ENCODE data around the gene JUND.

The JUND gene

DNA sequence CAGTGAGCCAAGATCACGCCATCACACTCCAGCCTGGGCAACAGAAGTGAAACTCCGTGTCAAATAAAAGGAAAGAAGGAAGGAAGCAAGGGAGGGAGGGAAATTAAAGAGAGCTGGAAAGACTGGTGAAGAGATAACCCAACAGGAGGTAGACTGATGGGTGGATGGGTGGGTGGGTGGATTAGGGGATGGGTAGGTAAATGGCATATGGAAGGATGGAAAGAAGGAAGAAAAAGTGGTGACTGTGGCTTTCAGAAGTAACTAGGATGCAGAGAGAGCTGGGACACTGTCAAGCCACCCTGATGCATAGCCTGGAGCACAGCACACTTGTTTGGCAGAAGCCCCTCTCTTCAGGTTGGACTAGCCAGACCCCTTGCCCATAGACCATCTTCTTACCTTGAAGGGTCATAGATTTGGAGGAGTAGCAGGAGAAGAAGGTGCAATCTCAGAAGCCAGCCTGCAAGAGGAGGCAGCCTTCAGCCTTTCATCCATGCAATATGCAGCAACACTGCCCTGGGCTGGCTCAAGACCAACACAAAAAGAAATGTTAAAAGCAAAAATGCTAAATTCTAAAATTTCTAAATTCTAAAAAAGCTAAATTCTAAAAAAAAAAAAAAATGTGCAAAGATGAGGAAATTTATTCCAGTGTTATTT lies 12.2 kb downstream of the JUND start:
- no peak for DNase-seq (ENCODE audit: low read depth in 1 of 2, low spot score in 1 of 2)

DNA sequence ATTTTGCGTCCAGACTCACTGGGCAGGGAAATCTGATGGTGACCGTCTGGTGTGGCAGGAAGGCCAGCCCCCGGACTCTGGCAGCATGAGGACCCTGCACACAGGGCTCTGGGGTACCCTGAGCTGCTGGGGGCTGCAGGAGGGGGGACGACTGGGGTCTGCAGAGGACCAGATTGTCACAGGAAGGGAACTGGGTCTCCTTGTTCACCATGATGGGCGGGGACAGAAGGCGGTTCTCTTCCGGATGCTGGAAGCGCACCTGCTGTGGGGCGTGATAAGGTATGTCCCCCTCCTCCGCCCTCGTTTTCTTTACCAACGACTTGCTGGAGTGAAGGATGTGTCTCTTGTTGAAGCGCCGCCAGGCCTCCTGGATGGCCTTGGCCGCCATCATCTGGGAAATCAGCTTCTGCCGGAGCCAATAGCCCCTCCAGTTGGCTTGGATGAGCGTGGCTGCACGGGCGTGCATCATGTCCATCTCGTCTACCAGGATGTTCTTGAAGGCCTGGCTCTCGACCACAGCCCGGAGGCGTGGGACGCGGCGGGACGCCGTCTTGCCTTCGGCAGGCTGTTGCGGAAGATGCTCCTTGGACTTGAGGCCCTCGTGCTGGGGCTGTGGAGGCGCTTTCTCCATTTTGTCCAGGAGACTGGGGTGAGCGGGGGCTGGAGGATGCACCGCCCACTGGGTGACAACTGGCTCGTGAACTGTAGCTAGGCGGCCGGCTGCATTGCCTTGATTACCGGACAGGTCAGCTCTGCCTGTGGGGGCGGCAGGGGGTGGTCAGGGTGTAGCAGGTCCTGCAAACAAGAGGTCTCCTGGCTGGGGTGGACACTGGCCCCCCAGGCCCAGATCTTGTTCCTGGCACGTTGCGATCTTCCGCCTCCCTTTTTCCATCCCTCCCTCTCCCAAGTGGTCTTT lies 14.4 kb downstream of the JUND start:
- no peak for DNase-seq (ENCODE audit: low read depth in 1 of 2, low spot score in 1 of 2)

DNA sequence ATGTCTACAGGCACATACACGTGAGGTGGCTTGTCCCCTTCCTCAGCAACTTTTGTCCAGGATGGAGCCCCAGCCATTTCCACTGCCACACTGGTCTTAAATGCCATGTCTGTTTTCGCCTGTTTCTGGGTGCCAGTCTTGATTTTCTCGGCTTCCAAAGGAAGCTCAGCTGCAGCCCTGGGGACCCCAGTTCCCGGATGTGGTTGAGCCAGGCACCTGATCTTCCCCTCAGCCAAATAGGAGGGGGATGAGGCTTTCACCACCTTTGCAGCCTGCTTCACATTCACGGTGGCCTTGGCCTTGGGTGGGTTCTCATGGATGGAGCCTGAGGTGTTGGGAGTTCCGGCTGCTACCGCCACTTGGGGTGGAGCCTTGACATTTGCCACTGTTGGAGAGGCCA lies 15.8 kb downstream of the JUND start:
- no peak for DNase-seq (ENCODE audit: low read depth in 1 of 2, low spot score in 1 of 2)

DNA sequence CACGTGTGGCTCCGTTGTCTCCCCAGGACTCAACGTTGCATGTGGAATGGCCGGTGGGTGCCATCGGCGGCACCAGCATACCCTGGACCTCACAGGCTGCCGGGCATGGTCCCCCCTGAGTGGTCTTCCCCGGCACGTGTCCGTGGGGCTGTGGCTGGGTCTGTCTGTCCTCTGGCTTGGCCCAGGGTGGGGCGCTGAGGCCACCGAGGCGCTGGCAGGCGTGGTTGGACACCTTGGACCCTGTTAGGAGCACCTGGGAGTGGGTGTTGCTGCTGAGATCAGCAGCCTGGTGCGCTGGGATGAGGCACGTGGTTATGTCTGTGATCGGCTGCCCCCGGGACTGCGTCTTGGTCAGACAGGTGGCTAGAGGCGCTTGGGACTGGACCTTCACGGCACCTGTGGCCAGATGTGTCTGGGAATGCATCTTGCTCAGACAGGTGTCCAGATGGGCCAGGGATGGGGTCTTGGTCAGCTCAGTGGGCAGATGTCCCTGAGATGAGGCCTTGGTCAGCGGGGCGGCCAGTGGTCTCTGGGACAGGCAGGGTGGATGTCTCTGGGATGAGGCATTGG lies 16.4 kb downstream of the JUND start:
- DNase-seq (ENCODE audit: low read depth in 1 of 2, low spot score in 1 of 2) = no peak

DNA sequence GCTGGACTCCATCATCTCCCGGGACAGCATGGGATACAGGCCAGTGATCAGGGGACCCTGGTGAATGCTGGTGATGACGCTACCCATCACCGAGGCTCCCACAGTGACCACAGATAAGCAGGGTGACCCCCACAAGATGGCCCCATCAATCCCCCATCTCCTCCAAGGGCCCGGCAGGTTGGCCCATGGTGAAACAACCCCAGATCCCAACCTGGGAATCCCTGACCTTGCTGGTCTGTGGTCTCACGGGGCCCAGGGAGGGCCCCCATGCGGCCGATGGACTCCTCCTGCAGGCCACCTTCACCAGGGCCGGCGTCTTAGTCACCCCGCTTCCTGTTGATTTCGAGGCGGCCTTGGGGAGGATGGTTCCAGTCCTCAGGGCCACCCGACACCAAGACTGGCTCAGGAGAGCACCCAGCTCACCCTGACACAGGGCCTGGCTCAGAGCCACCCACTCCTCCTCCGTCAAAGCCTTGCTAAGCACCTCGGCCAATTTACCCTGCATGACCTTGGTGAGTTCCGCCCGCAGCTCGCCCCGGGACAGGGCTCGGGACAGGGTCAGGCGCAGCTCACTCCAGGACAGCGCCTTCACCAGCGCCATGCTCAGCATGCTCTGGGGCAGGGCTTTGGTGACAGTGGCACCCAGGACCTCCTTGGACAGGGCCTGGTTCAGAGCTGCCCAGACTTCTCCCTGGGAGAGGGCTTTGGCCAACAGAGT lies 17.1 kb downstream of the JUND start:
- DNase-seq (ENCODE audit: low read depth in 1 of 2, low spot score in 1 of 2) = no peak

DNA sequence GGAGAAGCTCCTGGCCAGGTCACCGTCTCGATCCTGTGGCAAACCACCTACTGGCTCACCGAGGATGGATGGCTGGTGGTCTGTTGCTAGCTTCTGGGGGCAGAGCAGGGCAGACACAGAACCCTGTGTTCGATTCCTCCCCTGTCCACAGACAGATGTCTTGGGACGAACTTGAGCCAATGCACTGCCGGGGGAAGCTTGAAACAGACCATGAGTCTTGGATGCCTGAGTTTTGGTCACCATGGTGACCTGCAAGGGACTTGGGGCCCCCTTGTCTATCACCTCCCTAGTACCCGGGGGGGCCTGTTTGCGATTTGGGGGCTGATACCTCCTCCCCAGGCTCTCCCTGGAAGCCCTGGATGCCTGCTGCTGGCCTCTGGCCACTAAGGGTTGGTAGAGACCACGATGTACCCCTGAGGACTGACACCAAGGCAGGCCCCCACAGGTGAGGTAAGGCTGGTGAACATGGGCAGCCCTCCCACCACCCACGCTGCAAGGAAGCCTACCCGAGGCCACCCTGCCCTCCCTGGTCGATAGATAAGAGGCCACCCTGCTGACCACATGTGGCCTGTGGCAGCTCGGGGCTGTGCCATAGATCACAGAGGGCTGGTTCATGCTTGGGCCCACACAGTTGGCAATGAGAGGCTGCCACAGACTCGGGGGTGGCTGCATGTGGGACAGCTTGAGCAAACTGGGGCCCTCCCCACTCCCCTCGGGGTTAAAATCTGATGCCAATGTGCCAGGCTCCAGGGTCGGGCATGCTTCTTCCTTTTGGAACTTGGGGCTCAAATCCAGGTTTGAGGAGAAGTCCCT lies 17.9 kb downstream of the JUND start:
- DNase-seq (ENCODE audit: low read depth in 1 of 2, low spot score in 1 of 2) = no peak

DNA sequence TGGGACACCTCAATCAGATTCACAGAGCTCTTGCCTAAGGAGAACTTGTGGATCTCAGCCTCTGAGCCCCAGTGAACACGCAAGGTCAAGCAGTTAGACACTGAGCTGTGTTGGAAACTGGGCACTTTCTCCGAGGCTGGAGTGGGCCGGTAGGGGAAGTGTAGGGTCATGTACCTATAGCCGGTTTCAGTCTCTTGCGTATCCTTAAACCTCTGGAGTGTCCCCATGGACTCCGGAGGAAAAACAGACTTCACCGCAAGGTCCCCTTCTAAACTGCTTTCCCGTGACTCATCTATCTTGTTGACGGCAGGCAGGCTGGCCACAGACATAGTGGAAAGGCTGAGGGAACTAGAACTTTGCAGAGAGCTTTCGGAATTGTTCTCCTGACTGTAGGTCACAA lies 18.5 kb downstream of the JUND start:
- no peak for DNase-seq (ENCODE audit: low read depth in 1 of 2, low spot score in 1 of 2)

DNA sequence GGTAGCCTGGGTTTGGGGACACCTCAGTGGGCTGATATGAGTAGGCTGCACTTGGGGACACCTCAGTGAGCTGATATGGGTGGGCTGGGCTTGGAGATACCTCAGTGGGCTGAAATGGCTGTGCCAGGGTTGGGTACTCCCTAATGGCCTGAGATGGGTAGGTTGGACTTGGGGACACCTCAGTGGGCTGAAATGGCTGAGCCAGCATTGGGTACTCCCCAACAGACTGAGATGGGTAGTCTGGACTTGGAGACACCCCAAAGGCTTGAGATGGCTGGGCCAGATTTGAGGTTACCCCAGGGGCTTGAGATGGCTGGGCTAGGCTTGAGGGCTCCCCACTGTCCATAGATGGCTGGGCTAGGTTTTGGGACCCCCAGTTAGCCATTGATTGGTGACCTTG lies 19.3 kb downstream of the JUND start:
- no peak for DNase-seq (ENCODE audit: low read depth in 1 of 2, low spot score in 1 of 2)

DNA sequence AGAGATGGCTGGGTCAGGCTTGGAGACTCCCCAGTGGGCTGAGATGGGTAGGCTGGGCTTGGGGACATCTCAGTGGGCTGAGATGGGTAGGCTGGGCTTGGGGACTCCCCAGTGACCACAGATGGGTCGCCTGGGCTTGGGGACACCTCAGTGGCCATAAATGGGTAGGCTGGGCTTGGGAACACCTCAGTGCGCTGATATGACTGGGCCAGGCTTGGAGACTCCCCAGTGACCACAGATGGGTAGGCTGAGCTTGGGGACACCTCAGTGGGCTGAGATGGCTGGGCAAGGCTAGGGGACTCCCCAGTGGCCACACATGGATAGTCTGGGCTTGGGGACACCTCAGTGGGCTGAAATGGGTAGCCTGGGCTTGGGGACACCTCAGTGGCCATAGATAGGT lies 19.9 kb downstream of the JUND start:
- no peak for DNase-seq (ENCODE audit: low read depth in 1 of 2, low spot score in 1 of 2)

DNA sequence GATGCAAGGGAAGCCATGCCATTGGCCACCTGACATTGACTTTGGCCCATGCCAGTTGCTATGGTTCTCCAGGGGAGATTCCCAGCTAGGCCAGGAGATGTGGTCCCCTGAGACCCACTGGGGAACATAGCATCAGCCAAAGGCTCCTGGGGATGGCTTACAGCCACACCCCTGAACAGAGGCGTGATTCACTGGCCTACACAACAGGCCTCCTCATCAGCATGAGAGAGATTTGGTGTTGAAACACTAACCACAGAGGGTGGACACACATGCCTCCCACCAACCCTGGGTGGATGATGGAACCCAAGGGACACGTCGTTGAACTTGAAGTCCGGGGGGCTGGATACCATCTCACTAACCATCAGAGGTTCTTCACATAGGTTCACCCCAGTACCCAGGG lies 21.5 kb downstream of the JUND start:
- no peak for DNase-seq (ENCODE audit: low read depth in 1 of 2, low spot score in 1 of 2)

DNA sequence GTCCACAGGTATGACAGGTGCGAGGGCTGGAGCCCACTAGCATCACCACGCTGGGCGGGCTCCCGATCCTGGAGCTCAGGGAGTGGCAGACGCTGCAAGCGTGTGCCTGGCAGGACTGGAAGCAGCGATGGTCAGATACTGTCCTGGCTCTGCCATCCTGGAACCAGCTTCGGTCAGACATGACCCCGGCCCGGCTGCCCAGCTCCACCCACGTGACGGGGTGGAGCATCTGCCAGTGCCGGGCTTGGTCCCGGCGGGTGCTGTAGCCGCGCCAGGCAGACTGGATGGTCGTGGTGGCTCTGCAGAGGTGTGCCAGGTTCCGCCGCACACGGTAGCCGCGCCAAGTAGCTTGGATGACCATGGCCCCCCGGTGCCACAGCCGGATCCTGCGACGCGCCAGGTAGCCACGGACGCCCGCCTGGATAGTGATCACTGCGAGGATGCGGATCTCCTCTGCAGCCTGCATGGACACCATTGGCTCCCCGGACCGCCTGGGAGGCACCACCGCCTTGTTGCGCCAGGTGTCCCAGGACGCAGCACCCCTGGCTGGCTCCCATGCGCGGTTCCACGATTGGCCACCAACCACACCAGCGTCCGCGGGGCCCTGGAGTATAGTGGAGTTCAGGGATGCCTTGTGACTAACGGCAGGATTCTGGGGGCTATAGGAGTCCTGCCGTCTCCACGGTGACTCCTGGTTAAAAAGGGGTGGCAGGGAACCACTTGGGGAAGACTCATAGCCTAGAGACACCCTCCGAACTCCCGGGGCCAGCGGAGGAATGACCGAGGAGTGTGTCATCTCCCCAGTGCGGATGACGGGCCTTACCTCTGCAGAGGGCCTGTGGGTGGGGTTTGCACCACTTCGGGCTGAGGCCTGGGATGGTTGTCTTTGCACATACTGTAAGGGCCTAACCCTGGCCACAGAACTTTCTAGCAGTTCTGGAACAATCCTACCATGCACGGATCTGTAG lies 23.6 kb downstream of the JUND start:
- DNase-seq (ENCODE audit: low read depth in 1 of 2, low spot score in 1 of 2) = no peak

DNA sequence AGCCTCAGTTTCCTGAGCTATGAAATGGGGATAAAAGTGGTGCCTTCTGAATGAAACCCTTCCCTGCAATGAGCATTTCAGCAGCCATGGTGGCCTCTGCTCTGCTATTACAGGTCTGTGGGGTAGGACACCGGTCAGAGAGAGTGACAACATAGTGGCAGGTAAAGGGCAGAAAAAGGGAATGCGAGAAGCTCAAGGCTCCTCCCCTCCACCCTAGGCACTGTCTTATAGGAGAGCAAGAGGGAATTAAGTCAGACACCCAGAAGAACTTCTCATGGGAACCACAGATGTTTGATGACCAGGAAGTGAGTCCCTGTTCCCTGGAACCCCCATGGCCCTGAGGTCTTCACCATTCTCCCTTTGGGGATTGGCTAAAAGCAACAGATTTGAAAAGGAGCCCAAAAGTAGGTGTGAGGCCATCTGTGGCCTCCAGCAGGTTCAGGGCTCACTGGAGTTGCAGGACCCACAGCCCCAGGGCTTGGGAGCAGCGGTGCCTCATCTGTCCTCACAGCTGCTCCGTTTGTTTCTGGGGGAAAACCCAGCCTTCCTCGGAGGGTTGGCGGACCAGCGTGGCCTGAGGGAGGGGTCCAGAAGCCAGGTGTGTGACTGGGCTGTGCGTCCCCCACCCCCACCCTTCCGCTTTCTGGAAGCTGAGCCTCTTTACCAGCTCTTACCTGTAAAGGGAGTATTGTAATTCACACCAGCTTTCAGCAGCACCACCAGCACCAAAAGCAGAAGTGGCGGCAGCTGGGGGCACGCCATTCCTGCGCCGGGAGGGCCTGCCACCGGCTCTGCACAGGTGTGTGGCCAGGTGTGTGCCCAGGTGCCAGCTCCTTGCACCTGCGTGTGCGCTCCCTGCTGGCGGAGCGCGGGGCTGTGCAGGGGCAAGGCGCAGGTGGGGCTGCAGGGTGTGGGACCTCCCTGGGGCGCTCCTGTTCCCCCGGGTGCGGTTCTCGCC lies 26.6 kb downstream of the JUND start:
- no peak for DNase-seq (ENCODE audit: low read depth in 1 of 2, low spot score in 1 of 2)

DNA sequence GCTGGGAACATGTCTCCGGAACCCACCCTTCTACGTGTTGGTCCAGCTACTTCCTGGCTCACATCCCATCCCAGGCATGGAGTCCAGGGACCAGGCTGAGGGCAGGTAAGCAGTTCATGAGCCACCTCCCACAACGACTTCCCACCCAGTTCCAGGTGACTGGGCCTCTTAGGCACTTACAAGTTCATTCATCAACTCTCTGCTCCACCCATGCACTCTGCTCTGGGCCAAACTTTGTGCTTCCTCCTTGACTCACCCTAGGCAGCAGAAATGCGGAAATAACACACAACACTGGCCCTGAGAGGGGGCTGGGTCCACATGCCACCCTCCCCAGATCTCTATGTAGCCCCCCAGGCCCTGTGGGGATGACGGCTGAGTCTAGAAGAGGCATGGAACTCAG lies 27.7 kb downstream of the JUND start:
- no peak for DNase-seq (ENCODE audit: low read depth in 1 of 2, low spot score in 1 of 2)

DNA sequence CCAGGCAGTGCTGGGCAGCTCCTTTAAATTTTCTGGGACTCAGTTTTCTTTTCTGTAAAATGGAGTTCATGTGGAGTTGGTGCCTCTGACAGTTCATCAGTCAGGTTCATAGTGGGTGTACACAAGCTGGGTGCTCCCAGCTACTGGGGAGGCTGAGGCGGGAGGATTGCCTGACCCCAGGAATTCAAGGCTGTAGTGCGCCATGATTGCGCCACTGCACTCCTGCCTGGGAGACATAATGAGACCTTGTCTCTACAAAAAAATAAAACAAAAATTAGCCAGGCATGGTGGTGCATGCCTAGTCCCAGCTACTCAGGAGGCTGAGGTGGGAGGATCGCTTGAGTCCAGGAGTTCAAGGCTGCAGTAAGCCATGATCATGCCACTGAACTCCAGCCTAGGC lies 28.3 kb downstream of the JUND start:
- DNase-seq (ENCODE audit: low read depth in 1 of 2, low spot score in 1 of 2) = no peak

DNA sequence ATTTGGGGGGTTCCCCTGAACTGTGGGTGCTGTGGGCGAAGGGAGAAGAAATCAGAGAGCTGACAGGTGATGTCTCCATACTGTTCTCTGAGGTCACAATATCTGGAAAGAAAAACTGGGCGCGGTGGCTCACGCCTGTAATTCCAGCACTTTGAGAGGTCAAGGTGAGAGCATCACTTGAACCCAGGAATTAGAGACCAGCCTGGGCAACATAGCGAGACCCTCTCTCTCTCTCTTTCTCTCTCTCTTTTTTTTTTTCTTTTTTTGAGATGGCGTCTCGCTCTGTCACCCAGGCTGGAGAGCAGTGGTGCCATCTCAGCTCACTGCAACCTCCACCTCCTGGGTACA lies 29.1 kb downstream of the JUND start:
- no peak for DNase-seq (ENCODE audit: low read depth in 1 of 2, low spot score in 1 of 2)

DNA sequence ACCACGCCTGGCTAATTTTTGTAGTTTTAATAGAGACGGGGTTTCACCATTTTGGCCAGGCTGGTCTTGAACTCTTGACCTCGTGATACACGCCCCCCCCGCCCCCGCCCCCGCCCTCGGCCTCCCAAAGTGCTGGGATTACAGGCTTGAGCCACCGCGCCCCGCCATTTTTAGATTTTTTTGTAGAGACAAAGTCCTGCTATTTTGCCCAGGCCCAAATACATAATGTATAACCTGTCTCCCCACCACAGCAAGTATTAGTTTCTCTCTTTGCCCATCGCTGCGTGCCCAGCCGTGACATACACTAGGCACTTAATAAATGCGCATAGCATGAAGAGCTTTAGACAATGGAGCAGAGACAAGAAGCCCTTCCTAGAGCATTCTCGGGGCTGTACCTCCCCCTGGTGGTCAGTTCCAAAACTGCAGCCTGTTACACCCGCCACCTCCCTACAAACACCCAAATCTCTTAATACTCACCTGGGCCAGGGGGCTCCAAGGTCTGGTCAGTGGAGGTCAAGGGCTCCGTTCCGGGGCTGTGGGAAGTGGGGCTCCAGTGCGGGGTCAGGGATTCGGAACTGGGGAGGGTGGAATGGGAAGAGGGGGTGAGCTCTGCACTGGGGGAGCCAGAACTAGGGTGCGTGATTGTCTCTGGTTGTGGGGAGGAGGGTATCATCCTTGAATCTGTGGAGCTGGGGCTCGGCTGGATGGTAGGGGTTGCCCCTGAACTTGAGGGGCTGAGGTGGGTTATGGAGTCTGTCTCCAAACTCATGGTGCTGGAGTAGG lies 29.6 kb downstream of the JUND start:
- DNase-seq (ENCODE audit: low read depth in 1 of 2, low spot score in 1 of 2) = peak; percentile 77 to 78

DNA sequence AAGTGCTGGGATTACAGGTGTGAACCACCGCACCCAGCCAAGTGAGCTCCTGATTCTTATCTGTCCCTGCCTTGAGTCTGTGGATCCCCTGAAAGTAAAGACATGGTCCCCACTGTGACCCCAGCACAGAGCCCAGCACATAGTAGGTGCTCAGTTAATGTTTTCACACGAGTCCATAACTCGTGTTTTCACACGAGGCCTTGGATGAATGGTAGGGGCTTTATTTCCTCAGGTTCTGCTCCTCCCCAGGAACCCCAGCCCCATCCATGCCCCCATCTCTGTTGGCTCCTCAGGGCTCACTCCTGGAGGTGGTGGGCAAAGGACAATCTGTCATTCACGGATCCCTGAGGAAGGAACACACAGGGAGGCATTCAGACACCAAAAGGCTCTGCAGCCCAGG lies 31.6 kb downstream of the JUND start:
- no peak for DNase-seq (ENCODE audit: low read depth in 1 of 2, low spot score in 1 of 2)

DNA sequence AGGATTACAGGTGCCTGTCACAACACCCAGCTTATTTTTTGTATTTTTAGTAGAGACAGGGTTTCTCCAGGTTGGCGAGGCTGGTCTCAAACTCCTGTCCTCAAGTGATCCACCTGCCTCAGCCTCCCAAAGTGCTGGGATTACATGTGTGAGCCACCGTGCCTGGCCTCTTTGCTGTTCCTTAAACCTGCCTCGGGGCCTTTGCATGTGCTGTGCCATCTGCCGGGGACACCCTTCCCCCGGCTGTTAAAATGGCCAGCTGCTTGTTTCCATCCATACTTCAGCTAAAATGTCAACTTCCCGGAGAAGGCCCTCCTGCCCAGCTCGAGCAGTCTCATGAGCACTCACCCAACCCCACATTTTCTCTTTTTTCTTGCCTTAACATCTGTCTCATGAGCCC lies 36.1 kb downstream of the JUND start:
- no peak for DNase-seq (ENCODE audit: low read depth in 1 of 2, low spot score in 1 of 2)
